HS-27A (cell line): ENCODE results near the gene TPO.

ENCODE experiments used
- DNase-seq: peaks from one replicate; pipeline ENCODE4 v3.0.0-alpha.2; 2012; ENCODE audit warnings: low read depth, missing footprints

TPO gene

DNA sequence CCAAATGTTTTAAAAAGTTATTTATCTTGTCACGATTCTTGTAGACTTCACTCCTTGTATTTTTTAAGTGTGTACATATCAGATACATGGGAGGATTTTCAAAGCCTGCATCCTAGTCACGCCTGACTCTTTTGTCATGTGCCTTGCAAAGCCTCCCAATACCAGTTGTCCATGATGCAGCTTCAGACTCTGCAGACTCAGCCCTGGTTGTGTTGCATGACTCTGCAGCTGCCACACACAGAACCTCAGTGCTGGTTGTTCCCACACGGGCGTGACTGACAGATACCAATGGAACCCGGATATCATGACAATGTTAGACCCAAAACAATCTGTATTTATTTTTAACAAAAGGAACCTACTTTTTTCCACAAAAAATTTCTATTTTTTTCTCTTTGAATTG is 38.2 kb downstream of the TPO start:
- no peak for DNase-seq

DNA sequence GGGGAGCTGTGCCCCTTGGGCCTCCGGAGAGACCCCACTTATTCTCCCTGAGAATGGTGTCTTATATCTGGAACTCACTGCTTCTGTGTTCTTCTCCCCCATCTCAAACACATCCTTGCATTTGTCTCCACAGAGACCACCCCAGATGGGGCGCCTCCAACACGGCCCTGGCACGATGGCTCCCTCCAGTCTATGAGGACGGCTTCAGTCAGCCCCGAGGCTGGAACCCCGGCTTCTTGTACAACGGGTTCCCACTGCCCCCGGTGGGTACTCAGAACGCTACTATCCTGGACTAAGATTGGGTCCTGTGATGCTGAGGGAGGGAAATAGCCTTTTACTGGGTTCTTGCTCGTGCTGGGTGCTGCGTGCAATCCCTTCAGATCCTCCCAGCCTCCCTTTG is 40.3 kb downstream of the TPO start:
- no peak for DNase-seq

DNA sequence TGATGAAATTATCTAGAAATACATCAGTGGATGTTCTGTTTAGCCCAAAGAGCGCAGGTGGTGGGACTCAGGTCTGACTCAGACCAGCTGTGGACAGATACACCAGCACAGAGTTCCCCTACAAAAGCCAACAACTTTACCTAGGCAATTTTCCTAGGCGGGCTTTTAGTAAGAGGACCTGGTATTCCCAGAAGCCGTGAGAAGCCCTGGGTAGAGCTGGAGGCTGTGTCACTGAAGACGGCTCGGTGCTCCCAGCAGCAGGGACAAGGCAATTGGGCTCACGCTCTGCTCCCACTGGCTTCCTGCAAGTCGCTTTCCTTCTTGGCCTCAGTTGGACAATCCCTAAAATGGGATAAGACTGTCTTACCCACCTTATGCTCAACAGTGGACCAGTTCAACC is 41.1 kb downstream of the TPO start:
- no peak for DNase-seq

DNA sequence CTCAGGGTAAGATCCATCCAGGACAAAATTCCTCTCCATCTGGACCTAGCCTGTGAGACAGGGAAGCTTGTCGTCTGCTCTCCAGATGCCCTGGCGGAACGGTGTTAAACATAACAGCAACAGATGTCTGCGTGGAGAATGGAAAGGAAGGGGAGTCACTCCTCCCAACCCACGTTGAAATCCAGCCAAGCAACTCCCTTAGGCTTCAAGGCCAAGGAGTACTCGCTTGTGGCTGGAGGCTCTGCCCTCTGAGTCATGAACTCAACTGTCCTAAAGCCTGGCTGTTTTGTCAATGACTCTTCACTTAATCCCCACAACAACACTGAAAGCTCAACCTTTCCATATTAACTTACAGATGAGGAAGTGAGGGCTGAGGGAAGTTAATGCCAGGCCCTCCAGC is 42.2 kb downstream of the TPO start:
- DNase-seq = no peak

DNA sequence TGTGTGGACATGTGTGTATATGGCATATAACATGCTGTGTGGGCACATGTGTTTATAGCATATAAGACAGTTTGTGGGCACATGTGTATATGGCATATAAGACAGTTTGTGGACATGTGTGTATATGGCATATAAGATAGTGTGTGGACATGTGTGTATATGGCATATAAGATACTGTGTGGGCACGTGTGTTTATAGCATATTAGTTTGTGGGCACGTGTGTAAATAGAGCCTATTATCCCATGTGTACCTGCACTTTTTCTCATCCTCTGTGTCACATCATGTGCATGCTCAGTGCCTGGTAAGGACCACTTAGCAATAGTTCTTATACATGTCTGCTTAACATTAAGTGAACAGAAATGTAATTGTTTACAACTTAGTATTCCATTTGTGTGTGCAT is 45.2 kb downstream of the TPO start:
- no peak for DNase-seq

DNA sequence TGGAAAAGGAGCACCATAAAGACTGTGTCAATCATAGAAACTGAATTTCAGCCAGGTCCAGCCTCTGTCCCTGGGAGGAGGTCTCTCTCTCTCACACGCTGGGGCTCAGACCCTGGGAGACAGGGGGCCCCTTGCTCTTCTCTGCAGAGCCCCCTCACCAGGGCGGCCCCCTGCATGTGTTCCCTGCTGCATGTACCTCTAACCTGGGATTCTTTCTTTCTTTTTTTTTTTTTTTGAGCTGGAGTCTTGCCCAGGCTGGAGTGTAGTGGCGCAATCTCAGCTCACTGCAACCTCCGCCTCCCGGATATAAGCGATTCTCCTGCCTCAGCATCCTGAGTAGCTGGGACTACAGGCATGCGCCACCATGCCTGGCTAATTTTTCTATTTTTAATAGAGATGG is 46.5 kb downstream of the TPO start:
- DNase-seq = no peak

DNA sequence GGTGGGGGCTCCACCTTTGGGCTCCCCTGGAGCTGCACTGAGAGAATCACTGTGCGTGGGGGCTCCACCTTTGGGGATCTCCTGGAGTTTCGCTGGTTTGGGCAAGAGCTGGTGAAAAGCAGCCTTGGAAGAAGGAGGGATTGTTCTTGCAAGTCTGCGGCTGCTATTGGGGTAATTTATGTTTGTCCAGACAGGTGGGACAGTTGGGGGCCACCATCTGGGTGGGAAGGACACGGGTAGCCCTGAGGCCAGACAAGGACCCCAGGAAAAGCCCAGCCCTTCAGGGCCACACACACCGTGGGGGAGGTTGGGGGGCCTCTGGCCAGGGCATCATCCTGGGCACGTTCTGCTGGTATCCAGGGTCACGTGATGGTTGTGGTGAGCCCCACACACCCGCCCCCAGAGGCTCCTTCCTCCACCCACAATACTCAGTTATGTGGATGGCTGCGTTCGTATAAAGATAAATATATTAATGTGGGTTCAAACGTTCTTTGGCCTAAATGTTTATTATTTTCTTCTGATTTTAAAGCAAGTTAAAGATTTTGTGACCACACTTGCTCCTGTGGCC is 47.7 kb downstream of the TPO start:
- DNase-seq = no peak

DNA sequence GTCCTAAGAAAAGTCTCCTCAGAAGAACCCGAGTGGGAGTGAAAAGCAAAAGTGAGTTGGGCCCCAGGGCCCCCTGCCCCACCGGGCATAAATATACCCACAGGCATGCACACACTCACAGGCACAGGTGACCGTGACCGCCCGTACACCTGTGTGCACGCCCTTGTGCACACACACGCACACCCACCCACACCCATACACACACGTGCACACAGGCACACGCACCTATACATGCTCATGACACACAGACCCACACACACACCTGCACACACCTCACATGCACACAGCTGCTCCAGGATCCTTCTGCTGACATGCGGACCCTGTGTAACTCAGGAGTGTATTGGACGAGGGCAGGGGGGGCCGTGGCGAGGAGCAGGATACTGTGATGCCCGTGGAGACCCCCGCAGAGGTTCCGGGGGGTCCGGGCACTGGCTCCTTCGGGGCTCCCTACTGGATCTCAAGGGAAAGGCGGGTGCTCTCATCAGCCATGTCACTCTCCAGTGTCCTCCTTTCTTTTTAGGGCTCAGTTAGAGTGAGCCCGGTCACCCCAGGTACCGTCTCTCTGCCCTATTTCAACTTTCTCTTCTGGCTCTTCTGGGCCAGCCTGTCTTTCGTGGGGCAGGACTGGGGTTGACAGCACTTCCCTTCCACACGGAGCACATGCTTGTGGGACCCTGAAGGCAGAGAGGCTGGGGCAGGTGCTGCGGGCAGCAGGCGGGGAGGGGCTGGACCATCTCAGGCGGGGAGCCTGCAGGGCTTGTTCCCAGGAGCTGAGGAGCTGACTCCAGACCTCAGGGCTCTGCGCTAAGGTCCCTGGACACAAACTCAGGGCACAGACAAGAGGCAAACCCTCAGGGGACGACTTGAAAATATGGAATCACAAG is 48.5 kb downstream of the TPO start:
- DNase-seq = no peak

DNA sequence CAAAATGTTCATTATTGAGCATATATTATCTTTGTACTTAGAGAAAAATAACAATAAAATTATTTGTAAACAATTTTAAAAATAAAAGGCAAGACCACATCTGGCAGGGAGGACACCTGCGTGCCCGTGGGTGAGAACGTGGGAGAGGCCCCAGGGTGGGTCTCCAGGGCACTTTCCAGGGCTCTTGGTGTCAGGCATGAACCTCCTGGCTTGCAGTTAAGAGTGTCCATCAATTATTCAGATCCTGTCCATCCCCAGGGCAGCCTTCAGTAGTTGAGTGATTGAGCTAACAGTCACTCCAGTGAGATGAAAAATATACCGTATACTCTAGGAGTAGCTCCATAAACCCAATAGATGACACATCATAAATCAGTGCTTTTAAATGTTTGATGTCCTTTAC is 49.7 kb downstream of the TPO start:
- no peak for DNase-seq

DNA sequence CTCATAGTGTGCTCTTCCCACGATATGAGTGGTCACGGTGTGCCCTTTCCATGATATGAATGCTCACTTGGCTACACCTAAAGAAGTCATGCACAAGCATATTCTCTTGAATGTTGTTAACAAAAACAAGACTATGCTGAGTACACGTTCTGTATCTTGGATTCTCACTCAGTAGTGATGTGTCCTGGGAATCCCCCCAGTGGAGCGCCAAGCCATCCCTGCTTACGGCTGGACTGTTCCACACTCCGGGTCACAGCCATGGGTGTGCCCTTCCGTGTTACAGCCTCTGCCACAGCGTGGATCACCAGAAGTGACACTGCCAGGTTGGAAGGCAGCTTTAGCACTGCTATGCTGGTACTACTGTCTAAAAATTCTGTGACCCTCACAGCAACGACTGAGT is 59.1 kb downstream of the TPO start:
- DNase-seq = no peak

DNA sequence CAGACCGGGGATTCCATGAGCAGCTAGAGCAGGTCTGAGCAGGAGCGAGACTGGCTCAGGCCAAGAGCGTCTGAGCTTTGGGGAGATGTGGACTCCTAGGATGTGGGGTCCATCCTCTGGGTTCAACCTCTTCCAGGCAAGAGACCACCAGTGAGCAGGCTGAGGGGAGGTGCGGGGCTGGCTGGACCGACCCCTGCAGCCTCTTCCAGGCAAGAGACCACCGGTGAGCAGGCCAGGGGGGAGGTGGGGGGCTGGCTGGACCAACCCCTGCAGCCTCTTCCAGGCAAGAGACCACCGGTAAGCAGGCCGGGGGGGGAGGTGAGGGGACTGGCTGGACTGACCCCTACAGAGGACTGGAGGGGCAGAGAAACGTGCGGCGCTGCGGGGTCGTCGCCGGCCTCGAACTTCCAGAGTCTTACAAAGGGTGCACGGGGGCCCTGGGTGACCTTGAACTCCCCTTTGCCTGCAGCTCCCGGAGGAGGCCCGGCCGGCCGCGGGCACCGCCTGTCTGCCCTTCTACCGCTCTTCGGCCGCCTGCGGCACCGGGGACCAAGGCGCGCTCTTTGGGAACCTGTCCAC is 63.4 kb downstream of the TPO start:
- no peak for DNase-seq

DNA sequence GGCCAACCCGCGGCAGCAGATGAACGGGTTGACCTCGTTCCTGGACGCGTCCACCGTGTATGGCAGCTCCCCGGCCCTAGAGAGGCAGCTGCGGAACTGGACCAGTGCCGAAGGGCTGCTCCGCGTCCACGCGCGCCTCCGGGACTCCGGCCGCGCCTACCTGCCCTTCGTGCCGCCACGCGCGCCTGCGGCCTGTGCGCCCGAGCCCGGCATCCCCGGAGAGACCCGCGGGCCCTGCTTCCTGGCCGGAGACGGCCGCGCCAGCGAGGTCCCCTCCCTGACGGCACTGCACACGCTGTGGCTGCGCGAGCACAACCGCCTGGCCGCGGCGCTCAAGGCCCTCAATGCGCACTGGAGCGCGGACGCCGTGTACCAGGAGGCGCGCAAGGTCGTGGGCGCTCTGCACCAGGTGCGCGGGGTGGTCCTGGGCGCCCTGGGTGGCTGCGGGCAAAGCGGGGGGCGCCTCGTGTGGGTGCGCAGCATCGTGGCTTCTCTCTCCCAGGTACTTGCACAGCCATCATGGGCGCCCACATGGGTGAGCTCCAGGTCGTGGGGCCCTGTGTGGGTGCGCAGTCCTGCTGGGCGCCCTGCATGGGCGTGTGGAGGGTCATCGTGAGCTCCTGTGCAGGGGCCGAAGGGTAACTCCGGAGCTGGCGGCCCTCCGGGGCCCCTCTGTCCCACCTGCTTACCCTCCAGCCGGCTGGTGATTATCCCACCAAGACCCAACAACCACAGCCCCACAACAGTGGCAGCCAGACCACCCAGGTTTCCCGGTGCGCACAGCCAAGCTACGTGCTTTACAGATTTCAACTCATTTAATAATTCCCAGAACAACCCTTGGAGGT is 64.2 kb downstream of the TPO start:
- DNase-seq = no peak

DNA sequence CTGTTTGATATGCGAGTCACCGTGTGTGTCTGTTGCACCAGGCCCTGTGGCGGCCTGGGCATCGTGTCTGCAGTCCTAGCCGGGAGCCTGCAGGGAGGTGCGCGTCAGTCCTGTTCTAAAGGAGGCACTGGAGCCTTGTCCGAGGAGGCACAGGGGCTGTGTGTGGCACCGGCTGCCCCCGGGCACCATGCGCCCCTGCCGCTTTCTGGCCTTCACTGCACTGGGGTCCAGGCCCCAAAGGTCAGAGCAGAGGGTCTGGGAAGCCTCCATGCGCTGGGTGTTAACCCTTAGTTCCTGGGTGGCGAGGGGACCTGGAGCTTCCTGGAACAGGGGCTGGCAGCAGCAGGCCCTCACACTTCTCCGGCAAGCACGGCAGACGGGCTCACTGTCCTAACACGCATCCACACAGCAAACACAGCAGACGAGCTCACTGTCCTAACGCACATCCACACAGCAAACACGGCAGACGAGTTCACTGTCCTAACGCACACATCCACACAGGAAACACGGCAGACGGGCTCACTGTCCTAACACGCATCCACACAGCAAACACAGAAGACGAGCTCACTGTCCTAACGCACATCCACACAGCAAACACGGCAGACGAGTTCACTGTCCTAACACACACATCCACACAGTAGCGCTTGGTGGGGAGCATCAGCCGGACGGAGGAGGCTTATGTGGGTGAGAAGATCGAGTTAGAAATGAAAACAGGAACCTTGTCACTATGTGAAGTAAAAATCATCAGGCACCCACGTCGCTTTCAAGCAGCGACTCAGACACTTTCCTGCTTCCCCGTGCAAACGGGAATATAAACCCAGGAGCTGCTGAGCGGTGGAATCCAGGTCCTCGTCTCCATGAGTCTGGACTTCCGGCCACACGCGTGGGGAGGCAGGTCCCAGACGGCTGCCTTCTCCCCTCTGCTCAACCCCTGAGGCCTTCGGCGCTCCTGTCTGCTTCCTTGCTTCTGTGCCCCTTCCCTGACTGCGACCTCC is 65.3 kb downstream of the TPO start:
- no peak for DNase-seq

DNA sequence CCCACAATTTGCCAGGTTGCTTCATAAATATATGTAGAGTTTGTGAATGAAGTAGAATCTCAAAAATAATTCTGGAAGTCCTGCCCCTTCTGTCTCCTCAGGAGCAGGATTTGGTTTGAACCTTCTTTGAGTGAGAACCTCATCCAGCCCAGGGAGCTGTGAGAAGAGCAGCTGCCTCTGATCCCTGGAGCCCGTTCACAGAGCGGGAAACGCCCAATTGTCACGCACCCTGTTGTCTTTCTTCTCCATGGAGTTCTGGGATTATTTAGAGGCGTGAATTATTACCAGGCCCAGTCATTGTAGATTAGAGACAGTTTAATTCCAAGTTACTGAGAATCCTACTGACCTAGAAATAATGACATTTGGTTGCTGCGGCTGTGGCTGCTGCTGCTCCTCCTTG is 66.1 kb downstream of the TPO start:
- no peak for DNase-seq

DNA sequence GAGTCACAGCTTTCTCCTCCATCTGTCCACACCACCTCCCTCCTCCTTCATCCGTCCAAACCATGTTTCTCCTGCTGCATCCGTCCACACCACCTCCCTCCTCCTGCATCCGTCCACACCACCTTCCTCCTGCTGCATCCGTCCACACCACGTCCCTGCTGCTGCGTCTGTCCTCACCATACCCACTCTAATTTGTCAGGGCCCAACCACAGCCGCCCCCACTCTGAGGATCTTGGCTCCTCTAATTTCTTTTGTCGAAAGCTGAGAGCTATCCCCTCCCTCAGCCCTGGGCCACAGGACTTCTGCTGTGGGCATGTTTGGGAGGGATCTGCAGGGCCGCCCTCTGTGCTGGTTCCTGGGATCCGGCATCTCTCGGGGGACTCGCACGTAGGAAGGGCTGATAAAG is 67.4 kb downstream of the TPO start:
- DNase-seq = no peak

DNA sequence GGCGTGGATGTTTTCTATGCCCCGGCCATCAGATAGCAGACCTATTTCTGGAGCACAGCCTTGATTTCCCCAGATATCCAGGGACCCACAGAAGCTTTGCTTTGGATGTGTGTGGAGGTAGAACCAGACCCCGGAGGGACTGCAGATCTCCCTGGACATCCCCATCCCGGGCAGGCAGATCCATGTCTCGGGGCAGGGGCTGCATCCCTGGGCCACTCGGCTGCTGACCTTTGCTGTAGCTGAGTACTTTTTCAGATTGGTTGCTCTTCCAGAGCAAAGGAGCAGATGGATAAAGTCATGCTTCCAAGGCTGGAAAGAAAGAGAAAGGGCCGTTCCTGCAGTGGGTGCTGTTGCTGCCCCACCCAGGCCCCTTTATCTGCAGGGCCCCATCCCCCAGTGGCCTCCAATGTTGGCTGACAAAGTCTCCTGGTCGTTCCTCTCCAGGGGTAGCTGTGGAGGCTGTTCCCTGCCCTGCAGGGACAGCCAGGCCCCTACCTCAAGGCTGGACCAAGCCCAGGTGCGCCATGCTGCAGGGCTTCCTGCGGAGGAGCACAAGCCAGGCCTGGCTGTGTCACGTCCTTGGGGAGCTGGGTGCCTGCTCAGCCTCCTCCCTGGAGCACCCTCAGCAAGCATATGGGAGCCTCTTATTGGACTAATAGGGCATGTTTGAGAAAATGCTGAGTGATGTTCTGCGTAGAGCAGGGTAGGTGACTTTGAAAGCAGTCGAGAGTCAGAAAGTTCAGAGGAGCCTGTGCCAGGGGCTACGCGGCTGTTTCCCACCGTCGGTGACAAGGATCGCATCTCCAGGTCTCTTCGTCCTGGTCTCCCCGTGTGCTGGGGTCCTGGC is 68.4 kb downstream of the TPO start:
- DNase-seq = no peak

DNA sequence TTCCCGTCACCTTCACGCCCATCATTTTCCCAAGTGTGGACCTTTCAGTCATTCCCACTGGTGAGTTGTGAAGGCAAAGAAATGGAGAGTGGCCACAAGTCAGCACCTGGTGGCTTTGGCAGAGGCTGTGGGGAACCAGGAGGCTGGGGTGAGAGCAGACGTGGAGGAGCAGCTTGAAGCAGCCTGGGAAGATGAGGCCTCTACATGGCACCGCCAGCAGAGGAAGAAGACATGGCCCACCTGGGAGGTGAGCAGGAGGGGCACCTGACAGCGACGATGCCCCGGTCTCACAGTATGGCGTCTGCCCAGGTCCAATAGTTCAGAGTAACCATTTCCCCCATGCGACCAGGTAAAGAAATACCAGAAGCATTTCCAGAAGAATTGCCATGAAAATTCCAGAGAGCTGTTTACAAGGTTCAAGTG is 69.0 kb downstream of the TPO start:
- no peak for DNase-seq

DNA sequence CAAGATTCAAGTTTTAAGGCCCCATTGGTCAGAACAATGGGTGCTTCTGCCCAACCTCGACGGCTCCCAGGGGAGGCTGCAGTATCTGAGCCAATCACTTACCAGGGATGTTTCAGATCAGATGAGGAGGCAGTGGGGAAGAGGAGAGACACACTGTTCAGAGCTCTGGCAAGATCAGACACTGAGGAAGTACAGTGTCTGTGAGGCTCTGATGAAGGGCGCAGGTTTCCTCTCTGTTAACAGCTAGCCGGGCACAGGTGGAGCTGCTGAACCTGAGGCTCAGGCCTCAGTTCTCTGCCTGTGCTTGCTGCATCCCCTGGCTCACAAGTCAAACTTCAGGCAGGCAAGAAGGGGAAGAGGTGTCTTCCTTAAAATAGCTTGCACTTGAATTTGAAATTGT is 69.7 kb downstream of the TPO start:
- no peak for DNase-seq

DNA sequence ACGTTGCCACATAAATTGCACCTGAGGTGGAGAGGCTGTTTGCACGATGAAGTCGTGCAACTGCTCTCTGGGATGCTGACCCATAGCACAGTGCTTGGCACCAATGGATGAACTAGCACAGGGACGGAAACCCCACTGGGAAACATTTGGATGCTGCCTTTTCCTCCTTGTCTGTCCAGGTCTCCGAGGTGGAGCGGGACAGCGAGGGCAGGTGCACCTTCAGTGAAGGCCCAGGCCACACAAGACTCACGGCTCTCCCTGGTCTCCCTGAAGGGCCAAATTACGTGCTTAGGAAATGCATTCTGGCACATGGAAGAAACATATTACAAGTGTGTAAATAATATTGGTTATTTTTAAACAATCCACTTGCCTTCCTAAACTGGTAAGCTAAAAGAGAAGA is 70.3 kb downstream of the TPO start:
- DNase-seq = no peak

DNA sequence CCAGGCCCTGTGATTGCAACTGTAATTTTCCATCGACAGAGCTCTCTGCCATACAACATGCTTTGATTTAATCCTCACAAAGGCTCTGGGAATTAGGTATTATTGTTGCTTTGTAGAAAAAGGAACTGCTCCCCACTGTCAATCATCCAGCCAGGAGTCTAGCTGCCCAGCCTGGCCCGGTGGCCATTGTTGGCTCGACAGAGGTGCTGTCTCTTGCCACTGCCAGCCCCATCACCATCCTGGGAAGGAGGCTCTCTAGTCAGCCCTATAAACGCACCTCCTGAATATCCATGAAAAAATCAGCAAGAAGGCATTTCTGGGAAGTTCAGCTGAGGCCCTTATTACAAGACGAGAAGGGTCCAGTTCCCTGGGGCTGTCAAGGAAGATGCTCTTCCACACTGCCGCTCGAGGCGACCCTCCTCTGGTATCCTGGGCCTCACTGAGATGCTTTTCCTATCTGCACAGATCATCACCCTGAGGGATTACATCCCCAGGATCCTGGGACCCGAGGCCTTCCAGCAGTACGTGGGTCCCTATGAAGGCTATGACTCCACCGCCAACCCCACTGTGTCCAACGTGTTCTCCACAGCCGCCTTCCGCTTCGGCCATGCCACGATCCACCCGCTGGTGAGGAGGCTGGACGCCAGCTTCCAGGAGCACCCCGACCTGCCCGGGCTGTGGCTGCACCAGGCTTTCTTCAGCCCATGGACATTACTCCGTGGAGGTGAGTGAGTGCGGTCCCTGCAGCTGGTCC is 71.0 kb downstream of the TPO start:
- no peak for DNase-seq
